ENCODE data around the gene SPTBN1. TPM values are rescaled to one million over a fixed set of nuclear protein-coding genes. Genes with fewer than 3 reads are reported as not detected.

Gene SPTBN1
- total RNA-seq, 4 donors from 2014 or later, result 189 to 423 (median 341) TPM

- Histone ChIP-seq H3K27me3 (no peaks in the 10 kb centered on the region), H3K4me3 (peak overlapping the region in 1 of 2 donors; percentile 54), H3K36me3 (no peaks in the 10 kb centered on the region), H3K4me1 (peaks cover 11 to 23% of the 10 kb centered on the region in 2 donors), H3K27ac (peak overlapping the region; percentile 91 to 92), H3K9me3 (no peaks in the 10 kb centered on the region)
- intact Hi-C loops (cut with DNase I; ENCODE audit: low total_unique reads), result no loop called here
- DNase-seq, result no peak
- TF ChIP-seq POLR2A (IDR thresholded peaks at IDR 0.05), result no peak
- TF ChIP-seq CTCF (IDR thresholded peaks at IDR 0.05), result no peak
Observed at GRCh38 chr2:54561010-54561409, 104.9 kb downstream of the SPTBN1 start.

DNA sequence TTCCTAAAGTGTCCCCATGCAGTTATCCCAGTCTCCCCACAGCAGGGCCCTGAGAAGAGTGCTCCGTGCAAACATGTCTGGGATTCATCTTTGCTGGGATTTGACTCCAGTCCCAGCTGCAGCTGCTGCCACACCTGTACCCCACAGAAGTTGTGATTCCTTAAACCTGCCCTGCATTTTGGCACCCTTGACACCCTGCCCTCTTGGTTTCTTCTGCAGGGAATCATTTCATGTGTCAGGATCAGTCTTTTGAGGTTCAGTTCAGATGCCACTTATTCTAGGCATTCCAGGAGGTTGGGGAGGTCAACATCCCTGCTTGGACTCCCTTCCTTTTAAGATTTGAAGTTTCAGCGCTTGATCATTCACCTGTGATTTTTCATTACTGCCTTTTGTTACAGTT, 108.3 kb downstream of the SPTBN1 start:
- Histone ChIP-seq H3K9me3 (no peaks in the 10 kb centered on the region), H3K36me3 (no peaks in the 10 kb centered on the region), H3K27ac (no peak overlapping the region), H3K4me3 (no peak overlapping the region), H3K27me3 (no peaks in the 10 kb centered on the region), H3K4me1 (peaks cover 2 to 12% of the 10 kb centered on the region in 2 donors)
- intact Hi-C loops (cut with DNase I; ENCODE audit: low total_unique reads), result no loop called here
- TF ChIP-seq CTCF (IDR thresholded peaks at IDR 0.05) (no peak), POLR2A (IDR thresholded peaks at IDR 0.05) (no peak)
- no peak for DNase-seq

DNA sequence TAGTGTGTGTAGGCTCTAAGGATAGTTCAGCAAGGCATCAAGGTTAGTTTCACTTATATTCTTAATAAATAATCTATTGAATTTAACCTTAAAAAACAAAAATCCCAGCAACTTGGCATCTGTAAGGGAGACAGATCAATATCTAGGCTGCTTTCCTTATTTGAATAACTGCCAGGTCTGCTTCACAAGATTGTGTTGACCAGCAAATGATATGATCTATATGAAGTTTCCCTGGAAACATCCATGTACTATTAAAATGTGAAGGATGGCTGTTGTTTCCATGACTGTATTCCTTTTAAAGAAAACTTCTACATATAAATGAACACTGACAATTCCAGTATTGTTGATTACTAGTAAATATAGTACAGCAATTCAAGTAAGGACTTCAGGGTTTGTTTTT, 109.4 kb downstream of the SPTBN1 start:
- no peak overlapping the region for H3K27ac ChIP-seq
- H3K36me3 ChIP-seq, result no peaks in the 10 kb centered on the region
- H3K9me3 ChIP-seq, result no peaks in the 10 kb centered on the region
- no peaks in the 10 kb centered on the region for H3K27me3 ChIP-seq
- intact Hi-C loops (cut with DNase I; ENCODE audit: low total_unique reads), result no loop called here
- TF ChIP-seq CTCF (IDR thresholded peaks at IDR 0.05) (no peak), POLR2A (IDR thresholded peaks at IDR 0.05) (no peak)
- no peak for DNase-seq
- H3K4me1 ChIP-seq, result peaks cover under 1 to 12% of the 10 kb centered on the region in 2 donors
- no peak overlapping the region for H3K4me3 ChIP-seq

DNA sequence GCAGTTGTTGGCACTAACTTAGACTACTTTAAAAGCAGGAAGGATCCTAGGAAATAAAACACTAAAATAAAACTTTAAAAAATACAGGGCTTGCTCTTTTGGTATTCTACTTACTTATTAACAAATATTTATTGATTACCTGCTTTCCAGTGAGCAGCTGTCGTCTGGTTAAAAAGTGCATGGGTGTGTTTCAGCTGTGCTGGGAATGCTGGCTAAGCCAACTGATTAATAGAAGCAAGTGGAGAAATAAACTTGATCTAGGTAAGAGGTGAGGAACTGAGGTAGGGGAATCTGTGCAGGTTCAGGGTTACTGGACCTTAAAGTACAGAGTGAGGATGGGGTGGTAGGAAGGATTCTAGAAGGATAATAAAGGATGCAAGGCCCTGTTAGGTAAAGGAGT, 110.8 kb downstream of the SPTBN1 start:
- Histone ChIP-seq H3K27ac (no peak overlapping the region), H3K27me3 (no peaks in the 10 kb centered on the region), H3K36me3 (no peaks in the 10 kb centered on the region), H3K9me3 (no peaks in the 10 kb centered on the region), H3K4me1 (peaks cover 6 to 9% of the 10 kb centered on the region in 2 donors), H3K4me3 (no peak overlapping the region)
- TF ChIP-seq CTCF (IDR thresholded peaks at IDR 0.05), result no peak
- TF ChIP-seq POLR2A (IDR thresholded peaks at IDR 0.05), result no peak
- intact Hi-C loops (cut with DNase I; ENCODE audit: low total_unique reads), result no loop called here
- no peak for DNase-seq

DNA sequence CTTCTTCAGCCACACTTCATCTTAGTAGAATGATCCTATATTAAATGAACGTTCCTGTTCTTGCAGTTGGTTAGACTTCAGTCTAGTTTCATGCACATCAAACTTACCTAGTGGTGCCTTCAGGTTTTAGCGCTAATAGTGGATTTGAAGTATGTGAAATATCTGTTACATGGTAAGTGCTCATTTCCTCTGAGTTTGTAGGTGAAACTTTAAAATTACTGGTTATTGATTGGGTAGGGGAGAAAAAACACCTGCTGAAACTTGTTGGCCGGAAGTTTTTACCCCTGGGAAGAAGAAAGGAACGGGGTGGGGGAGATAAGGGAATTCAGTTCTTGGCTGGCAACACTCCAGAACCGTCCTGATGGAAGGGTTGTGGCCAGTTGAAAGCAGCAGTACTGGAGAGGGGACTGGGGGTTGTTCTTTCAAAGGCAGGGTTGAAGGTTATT, 112.8 kb downstream of the SPTBN1 start:
- TF ChIP-seq CTCF (IDR thresholded peaks at IDR 0.05), result no peak
- no peak for TF ChIP-seq POLR2A (IDR thresholded peaks at IDR 0.05)
- H3K27me3 ChIP-seq, result no peaks in the 10 kb centered on the region
- H3K27ac ChIP-seq, result peak overlapping the region; percentile 76 to 85
- intact Hi-C loops (cut with DNase I; ENCODE audit: low total_unique reads), result no loop called here
- no peak for DNase-seq
- H3K9me3 ChIP-seq, result no peaks in the 10 kb centered on the region
- peaks cover 6 to 15% of the 10 kb centered on the region in 2 donors for H3K4me1 ChIP-seq
- H3K36me3 ChIP-seq, result no peaks in the 10 kb centered on the region
- no peak overlapping the region for H3K4me3 ChIP-seq

All from uterus (tissue), 4 donors.